Upper lobe of right lung (tissue), 1 donor: ENCODE results near the gene DAAM1. TPM values are rescaled to one million over a fixed set of nuclear protein-coding genes. Genes with fewer than 3 reads are reported as not detected.

Experiments used
- ATAC-seq: fragments of 200-7000 bp; cut with Tn5 transposase; one replicate; pipeline ENCODE4 v1.9.1; 2020; ENCODE audit warnings: mild to moderate bottlenecking, moderate library complexity
- DNase-seq: peaks from one replicate; pipeline ENCODE4 v3.0.0-alpha.2; 2020
- H3K27ac ChIP-seq: fragments of 200-600 bp; one replicate; pipeline ENCODE4 v1.8.0; 2022
- H3K27me3 ChIP-seq: fragments of 200-600 bp; one replicate; pipeline ENCODE4 v1.8.0; 2022; ENCODE audit warnings: mild to moderate bottlenecking
- H3K36me3 ChIP-seq: fragments of 200-600 bp; one replicate; pipeline ENCODE4 v1.8.0; 2022
- H3K4me1 ChIP-seq: fragments of 200-600 bp; one replicate; pipeline ENCODE4 v1.8.0; 2022
- H3K4me3 ChIP-seq: fragments of 200-600 bp; one replicate; pipeline ENCODE4 v1.8.0; 2022; ENCODE audit warnings: mild to moderate bottlenecking
- H3K9me3 ChIP-seq: fragments of 200-600 bp; one replicate; pipeline ENCODE4 v1.8.0; 2022
- CTCF ChIP-seq: fragments of 200-600 bp; IDR thresholded peaks from one replicate; pipeline ENCODE4 v1.8.0; 2022; ENCODE audit warnings: antibody characterized with exemption
- intact Hi-C: fragments of 100-400 bp; cut with DNase I; formaldehyde crosslinking; loops from one replicate; pipeline ENCODE4 v1.11.0; 2022
- total RNA-seq: library from RNA; stranded (reverse); fragmentation: NEBNext Ultra II Directional; extraction: Animal tissue kit (Norgen Biotek cat#: 25700); gene quantifications from one replicate; pipeline ENCODE4 v1.2.1, GENCODE V29; 2021
- donor health status: DM: no; HTN: yes; CAD: no; lungs with severe emphysema.

The DAAM1 gene
- total RNA-seq, 1 donor from 2014 or later, result 51.2 TPM

GRCh38 chr14:59213368-59214315, 25.2 kb downstream of the DAAM1 start:
- intact Hi-C loops, result no loop called here
- DNase-seq, result no peak
- Histone ChIP-seq H3K4me1 (peaks cover 23% of the 10 kb centered on the region), H3K27me3 (no peaks in the 10 kb centered on the region), H3K9me3 (no peaks in the 10 kb centered on the region), H3K27ac (no peak overlapping the region), H3K36me3 (no peaks in the 10 kb centered on the region), H3K4me3 (no peak overlapping the region)
- no peak for ATAC-seq
- no peak for TF ChIP-seq CTCF

GRCh38 chr14:59214702-59215302, 26.3 kb downstream of the DAAM1 start:
- Histone ChIP-seq H3K27ac (peak overlapping the region; percentile 24), H3K27me3 (no peaks in the 10 kb centered on the region), H3K9me3 (no peaks in the 10 kb centered on the region), H3K4me3 (no peak overlapping the region), H3K36me3 (no peaks in the 10 kb centered on the region), H3K4me1 (peaks cover 23% of the 10 kb centered on the region)
- intact Hi-C loops, result no loop called here
- ATAC-seq (no peak), DNase-seq (no peak)
- TF ChIP-seq CTCF, result no peak

- no peaks in the 10 kb centered on the region for H3K9me3 ChIP-seq
These were observed 26.9 kb downstream of the DAAM1 start for GRCh38 chr14:59215322-59215721.

GRCh38 chr14:59215757-59216156, 27.3 kb downstream of the DAAM1 start:
- Histone ChIP-seq H3K9me3 (no peaks in the 10 kb centered on the region), H3K27ac (peak overlapping the region; percentile 24), H3K36me3 (no peaks in the 10 kb centered on the region), H3K4me3 (no peak overlapping the region), H3K4me1 (peaks cover 23% of the 10 kb centered on the region), H3K27me3 (no peaks in the 10 kb centered on the region)
- TF ChIP-seq CTCF, result no peak
- DNase-seq (no peak), ATAC-seq (no peak)
- intact Hi-C loops, result no loop called here

More at GRCh38 chr14:59215322-59215721, 26.9 kb downstream of the DAAM1 start:
- DNase-seq (peak; percentile 88), ATAC-seq (peak; percentile 99)
- intact Hi-C loops, result no loop called here
- H3K36me3 ChIP-seq, result no peaks in the 10 kb centered on the region
- H3K27ac ChIP-seq, result peak overlapping the region; percentile 24
- H3K27me3 ChIP-seq, result no peaks in the 10 kb centered on the region
- H3K4me3 ChIP-seq, result no peak overlapping the region
- no peak for TF ChIP-seq CTCF
- H3K4me1 ChIP-seq, result peaks cover 23% of the 10 kb centered on the region

- H3K9me3 ChIP-seq, result no peaks in the 10 kb centered on the region
- intact Hi-C loops, result no loop called here
- H3K27ac ChIP-seq, result no peak overlapping the region
- H3K27me3 ChIP-seq, result no peaks in the 10 kb centered on the region
- no peak overlapping the region for H3K4me3 ChIP-seq
- no peak for TF ChIP-seq CTCF
- no peaks in the 10 kb centered on the region for H3K36me3 ChIP-seq
- ATAC-seq (no peak), DNase-seq (no peak)
- H3K4me1 ChIP-seq, result peaks cover 23% of the 10 kb centered on the region
These were observed 28.5 kb downstream of the DAAM1 start for GRCh38 chr14:59217011-59217410.
